Thyroid gland (tissue), 4 donors: Measurements from ENCODE around the gene KRT33A. TPM values are rescaled to one million over a fixed set of nuclear protein-coding genes. Genes with fewer than 3 reads are reported as not detected.

Experiments used
- DNase-seq, 2 donors: peaks; one replicate each; pipeline ENCODE4 v3.0.0-alpha.2; 2019
- H3K27ac ChIP-seq, 3 donors: fragments of 200-600 bp; sonication (generic); 1 replicate in 2 of 3; 2 replicates in 1 of 3; pipeline ENCODE4 v1.5.1; 2016 to 2019; ENCODE audit warnings: mild to moderate bottlenecking in 1 of 3, moderate library complexity in 1 of 3
- H3K27me3 ChIP-seq: fragments of 200-600 bp; sonication (generic); one replicate; pipeline ENCODE4 v1.5.1; 2019
- H3K36me3 ChIP-seq, 2 donors: fragments of 200-600 bp; sonication (generic); one replicate each; pipeline ENCODE4 v1.5.1; 2016 to 2019
- H3K4me1 ChIP-seq, 2 donors: fragments of 200-600 bp; sonication (generic); one replicate each; pipeline ENCODE4 v1.5.1; 2017 to 2019
- H3K4me3 ChIP-seq, 3 donors: fragments of 200-600 bp; sonication (generic); replicated peaks in 1 of 3; 1 replicate in 2 of 3; 2 replicates in 1 of 3; pipeline ENCODE4 v1.5.1; 2016; ENCODE audit warnings: mild to moderate bottlenecking in 1 of 3
- H3K9me3 ChIP-seq: fragments of 200-600 bp; sonication (generic); one replicate; pipeline ENCODE4 v1.5.1; 2017
- CTCF ChIP-seq, 6 experiments: fragments of 200-600 bp in 3 of 6; fragments of 450-650 bp in 3 of 6; sonication (generic) in 3 of 6; IDR thresholded peaks; one replicate each; pipeline ENCODE4 v1.5.1; 2016 to 2019; ENCODE audit warnings: antibody characterized with exemption in 6 of 6, mild to moderate bottlenecking in 2 of 6, inconsistent platforms in 1 of 6, moderate library complexity in 1 of 6
- POLR2A ChIP-seq, 2 donors: fragments of 450-650 bp; IDR thresholded peaks; one replicate each; pipeline ENCODE4 v1.6.1; 2017; ENCODE audit warnings: antibody characterized with exemption in 2 of 2, mild to moderate bottlenecking in 2 of 2, moderate library complexity in 1 of 2
- WGBS, 2 donors: methylation state at CpG; one replicate each; pipeline ENCODE4 v1.1.5; 2017; 5-methylcytosine and 5-hydroxymethylcytosine counted together
- intact Hi-C: fragments of 100-400 bp; cut with DNase I; formaldehyde crosslinking; loops from one replicate; pipeline ENCODE4 v1.15.1; 2023
- total RNA-seq, 4 donors: library from RNA; depleted of rRNA; stranded (reverse); fragments of >200 nt; gene quantifications; one replicate each; pipeline ENCODE4 v1.2.3, GENCODE V29; 2016

The KRT33A gene
- total RNA-seq, 4 donors from 2014 or later, result not detected

GRCh38 chr17:41324180-41325075, 26.2 kb downstream of the KRT33A start:
- no peaks in the 10 kb centered on the region for H3K4me1 ChIP-seq
- DNase-seq, result peak; percentile 29 to 33
- H3K9me3 ChIP-seq, result no peaks in the 10 kb centered on the region
- H3K27me3 ChIP-seq, result no peaks in the 10 kb centered on the region
- no peak overlapping the region for H3K4me3 ChIP-seq
- TF ChIP-seq CTCF (IDR thresholded peaks at IDR 0.05) (peak in 1 of 6 experiments; percentile 23), POLR2A (IDR thresholded peaks at IDR 0.05) (no peak)
- H3K36me3 ChIP-seq, result no peaks in the 10 kb centered on the region
- 53 to 65% methylated on average over 14 to 16 of the region's 16 CpGs for WGBS, 2 donors
- intact Hi-C loops, result no loop called here
- H3K27ac ChIP-seq, result no peak overlapping the region

- WGBS, 2 donors, result 89 to 90% methylated on average over 11 of the region's 11 CpGs
- TF ChIP-seq CTCF (IDR thresholded peaks at IDR 0.05) (no peak), POLR2A (IDR thresholded peaks at IDR 0.05) (no peak)
Measured at GRCh38 chr17:41322903-41323895, 27.4 kb downstream of the KRT33A start.

GRCh38 chr17:41322094-41322902, 28.3 kb downstream of the KRT33A start:
- intact Hi-C loops, result no loop called here
- DNase-seq, result peak; percentile 36 to 39
- H3K4me3 ChIP-seq, result no peak overlapping the region
- 28 to 29% methylated on average over 5 of the region's 5 CpGs for WGBS, 2 donors
- no peaks in the 10 kb centered on the region for H3K4me1 ChIP-seq
- no peaks in the 10 kb centered on the region for H3K9me3 ChIP-seq
- H3K27ac ChIP-seq, result no peak overlapping the region
- TF ChIP-seq POLR2A (IDR thresholded peaks at IDR 0.05) (no peak), CTCF (IDR thresholded peaks at IDR 0.05) (peak; percentile 66 to 84 (median 74))
- H3K27me3 ChIP-seq, result no peaks in the 10 kb centered on the region
- no peaks in the 10 kb centered on the region for H3K36me3 ChIP-seq

More at GRCh38 chr17:41322903-41323895, 27.4 kb downstream of the KRT33A start:
- no peak for DNase-seq
- Histone ChIP-seq H3K36me3 (no peaks in the 10 kb centered on the region), H3K27ac (no peak overlapping the region), H3K4me1 (no peaks in the 10 kb centered on the region), H3K27me3 (no peaks in the 10 kb centered on the region), H3K9me3 (no peaks in the 10 kb centered on the region), H3K4me3 (no peak overlapping the region)
- intact Hi-C loops, result no loop called here

- TF ChIP-seq POLR2A (IDR thresholded peaks at IDR 0.05) (no peak), CTCF (IDR thresholded peaks at IDR 0.05) (no peak)
- intact Hi-C loops, result no loop called here
- no peak overlapping the region for H3K4me3 ChIP-seq
- no peaks in the 10 kb centered on the region for H3K27me3 ChIP-seq
- no peak overlapping the region for H3K27ac ChIP-seq
- H3K9me3 ChIP-seq, result no peaks in the 10 kb centered on the region
- 86 to 89% methylated on average over 2 of the region's 2 CpGs for WGBS, 2 donors
- H3K36me3 ChIP-seq, result no peaks in the 10 kb centered on the region
- DNase-seq, result no peak
- H3K4me1 ChIP-seq, result no peaks in the 10 kb centered on the region
Measured at GRCh38 chr17:41318231-41318630, 32.4 kb downstream of the KRT33A start.
